ENCODE data around the gene FAM180B.

DNA sequence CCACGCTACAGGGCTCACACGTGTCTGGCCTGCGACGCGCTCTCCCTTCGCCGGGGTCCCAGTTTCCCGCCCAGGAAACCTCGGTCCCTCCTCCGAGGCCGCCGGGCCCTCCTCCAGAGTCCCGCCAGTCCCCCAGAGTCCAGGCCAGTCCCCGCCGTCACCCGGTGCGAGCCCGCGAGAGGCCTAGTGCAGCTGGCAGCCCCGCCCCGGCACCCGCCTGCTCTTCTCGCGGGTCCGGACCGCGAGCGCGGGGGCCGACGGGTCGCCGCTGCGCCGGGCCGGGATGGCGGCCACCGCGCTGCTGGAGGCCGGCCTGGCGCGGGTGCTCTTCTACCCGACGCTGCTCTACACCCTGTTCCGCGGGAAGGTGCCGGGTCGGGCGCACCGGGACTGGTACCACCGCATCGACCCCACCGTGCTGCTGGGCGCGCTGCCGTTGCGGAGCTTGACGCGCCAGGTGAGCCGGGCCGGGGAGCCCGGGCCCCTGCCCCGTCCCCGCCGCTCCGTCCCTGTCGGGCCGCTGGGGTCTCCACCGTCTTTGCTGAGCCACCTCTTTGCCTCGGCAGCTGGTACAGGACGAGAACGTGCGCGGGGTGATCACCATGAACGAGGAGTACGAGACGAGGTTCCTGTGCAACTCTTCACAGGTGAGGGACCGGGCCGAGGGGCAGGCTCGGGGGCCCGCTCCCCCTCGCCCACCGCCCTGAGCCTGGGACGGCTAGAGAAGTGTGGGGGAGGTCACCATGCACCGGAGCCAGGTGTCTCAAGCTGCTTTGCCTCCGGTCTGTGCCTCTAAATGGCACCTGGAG lies 20.9 kb upstream of the FAM180B start, which contains the start of gene PTPMT1:
- TF ChIP-seq EP300 (IDR thresholded peaks at IDR 0.05; ENCODE audit: borderline replicate concordance) (0 out of 2 replicates have a peak, but pooled peaks have one; percentile 14), TCF12 (IDR thresholded peaks at IDR 0.05; ENCODE audit: low read depth) (no peak), YY1 (IDR thresholded peaks at IDR 0.05; ENCODE audit: low read depth) (peak; percentile 87), EGR1 (IDR thresholded peaks at IDR 0.05) (no peak), CEBPB (IDR thresholded peaks at IDR 0.05) (no peak)
